NCI-H524 treated with DMSO at 0.1 percent for 48 hours (cell line): Measurements from ENCODE around the gene PEX5.
A peak's percentile ranks its signal among the peaks of the same experiment; 100 is the strongest.
"Not testable (repeated sequence)": the region's sequence is repeated elsewhere in the genome, so short reads cannot be mapped to it uniquely, and the experiment has no call there.

Experiments
- DNase-seq: peaks from one replicate; lab custom pipeline; 2025; lab: John Stamatoyannopoulos, UW

PEX5 gene

GRCh38 chr12:7160183-7160582 lies 29.3 kb upstream of the PEX5 start:
- DNase-seq, result no peak

GRCh38 chr12:7161327-7161726 lies 28.2 kb upstream of the PEX5 start:
- DNase-seq, result no peak

DNA sequence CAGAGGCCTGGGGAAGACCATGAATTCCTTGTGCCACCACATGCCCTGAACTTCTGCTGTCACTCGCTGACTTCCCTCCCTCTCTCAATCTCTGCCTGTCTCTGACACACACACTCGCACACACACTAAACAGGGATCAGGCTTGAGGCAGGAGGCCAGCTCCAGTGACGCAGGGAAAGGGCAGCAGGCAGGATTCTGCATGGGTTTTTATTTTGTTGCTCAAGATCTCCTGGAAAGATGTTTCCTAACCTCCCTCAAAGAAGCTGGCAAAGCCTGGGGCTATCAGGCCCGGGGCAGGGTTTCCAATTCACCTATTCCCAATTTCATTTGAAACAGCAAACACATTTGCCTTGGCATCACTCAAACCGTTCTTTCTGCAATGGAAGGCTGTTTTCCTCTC lies 27.7 kb upstream of the PEX5 start:
- DNase-seq, result no peak

GRCh38 chr12:7162691-7163114 lies 26.8 kb upstream of the PEX5 start:
- no peak for DNase-seq

- no peak for DNase-seq
These were observed 19.5 kb upstream of the PEX5 start for GRCh38 chr12:7169951-7170350.

GRCh38 chr12:7171854-7172253 lies 17.6 kb upstream of the PEX5 start:
- DNase-seq, result no peak

GRCh38 chr12:7175493-7175892 lies 14.0 kb upstream of the PEX5 start:
- DNase-seq, result no peak

GRCh38 chr12:7176595-7176994 lies 12.9 kb upstream of the PEX5 start:
- no peak for DNase-seq

DNA sequence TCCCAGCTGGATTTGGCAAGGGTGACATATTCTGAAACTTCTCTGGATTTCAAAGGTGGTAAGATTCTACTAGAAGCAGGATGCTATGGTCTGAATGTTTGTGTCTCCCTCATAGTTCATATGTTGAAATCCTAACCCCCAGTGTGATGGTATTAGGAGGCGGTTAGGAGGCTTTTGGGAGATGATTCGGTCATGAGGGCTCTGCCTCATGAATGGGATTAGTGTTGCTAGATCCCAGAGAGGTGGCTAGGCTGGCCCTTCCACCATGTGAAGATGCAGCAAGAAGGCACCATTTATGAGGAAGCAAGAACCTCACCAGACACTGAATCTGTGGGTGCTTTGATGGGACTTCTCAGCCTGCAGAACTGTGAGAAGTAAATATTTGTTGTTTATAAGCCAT lies 11.0 kb upstream of the PEX5 start:
- no peak for DNase-seq

GRCh38 chr12:7180685-7181084 lies 8.8 kb upstream of the PEX5 start:
- DNase-seq, result no peak

DNA sequence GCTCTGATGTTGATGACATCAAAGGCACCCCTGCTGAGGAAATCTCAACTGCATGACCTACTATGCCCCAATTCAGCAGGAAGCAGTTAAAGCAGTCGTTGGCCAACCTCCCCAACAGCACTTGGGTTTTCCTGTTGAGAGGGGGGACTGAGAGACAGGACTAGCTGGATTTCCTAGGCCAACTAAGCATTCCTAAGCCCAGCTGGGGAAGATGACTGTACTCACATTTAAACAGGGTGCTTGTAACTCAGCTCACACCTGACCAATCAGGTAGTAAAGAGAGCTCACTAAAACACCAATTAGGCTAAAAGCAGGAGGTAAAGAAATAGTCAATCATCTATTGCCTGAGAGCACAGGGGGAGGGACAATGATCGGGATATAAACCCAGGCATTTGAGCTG lies 3.4 kb upstream of the PEX5 start:
- DNase-seq, result not testable (repeated sequence)

- peak; percentile 1 for DNase-seq
These were observed 706 bp upstream of the PEX5 start for GRCh38 chr12:7188562-7189397.

- no peak for DNase-seq
These were observed 976 bp downstream of the PEX5 start for GRCh38 chr12:7190268-7191055.

DNA sequence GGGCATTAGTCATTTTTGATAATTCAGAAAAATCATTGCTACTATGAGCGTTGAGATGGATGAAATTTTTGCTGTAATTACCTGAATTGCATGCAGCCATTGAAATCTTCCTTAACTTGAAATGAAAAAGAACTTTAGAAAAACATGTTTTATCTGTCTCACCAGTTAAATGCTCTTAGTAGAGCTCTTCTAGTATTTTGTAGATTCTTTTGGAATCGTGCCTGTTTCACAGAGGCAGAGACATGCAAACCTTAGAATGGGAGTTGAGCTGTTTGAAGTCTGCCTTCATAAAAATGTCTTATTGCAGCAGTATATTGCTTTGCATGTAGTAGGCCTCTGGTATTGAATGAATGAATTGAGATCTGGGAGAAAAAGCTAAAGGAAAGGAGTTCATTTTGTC lies 4.2 kb downstream of the PEX5 start:
- DNase-seq, result no peak

GRCh38 chr12:7197841-7198240 lies 8.4 kb downstream of the PEX5 start:
- no peak for DNase-seq

- no peak for DNase-seq
These were observed 13.6 kb downstream of the PEX5 start for GRCh38 chr12:7203109-7203508.

DNA sequence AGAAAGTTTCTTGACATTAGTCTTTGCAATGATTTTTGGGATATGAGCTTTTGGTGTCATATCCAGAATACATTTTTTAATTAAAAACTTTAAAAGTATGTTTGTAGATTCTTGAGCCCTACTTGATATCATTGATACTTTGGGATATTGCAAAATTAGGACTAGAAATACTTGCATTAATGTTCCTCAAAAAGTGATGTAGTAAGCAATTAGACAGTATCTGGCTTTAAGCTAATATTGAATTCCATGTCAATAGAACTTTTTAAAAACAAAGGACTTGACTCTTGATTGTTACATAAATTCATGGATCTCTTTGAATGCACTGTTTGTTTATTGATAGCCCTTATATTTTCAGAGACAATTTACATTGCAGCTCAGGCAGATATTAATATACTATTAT lies 15.6 kb downstream of the PEX5 start:
- no peak for DNase-seq

DNA sequence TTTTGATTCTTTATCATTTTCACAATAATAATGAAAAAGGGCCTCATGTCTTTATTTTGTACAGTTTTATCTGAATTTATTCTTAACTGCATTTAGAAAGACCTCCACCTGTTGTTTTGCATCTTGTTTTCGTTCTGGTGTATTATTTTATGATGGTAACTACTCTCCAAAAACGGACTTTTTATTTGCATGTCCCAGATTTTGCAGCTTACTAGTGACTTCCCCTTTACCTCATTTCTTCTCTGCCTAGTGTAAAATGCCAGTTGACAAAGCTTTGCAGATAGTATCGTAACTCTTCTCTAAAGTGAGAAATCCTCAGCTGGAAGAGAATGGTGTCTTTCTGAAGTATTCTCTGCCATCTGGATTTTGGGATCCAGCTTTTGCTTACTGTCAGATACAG lies 17.2 kb downstream of the PEX5 start:
- DNase-seq, result no peak

DNA sequence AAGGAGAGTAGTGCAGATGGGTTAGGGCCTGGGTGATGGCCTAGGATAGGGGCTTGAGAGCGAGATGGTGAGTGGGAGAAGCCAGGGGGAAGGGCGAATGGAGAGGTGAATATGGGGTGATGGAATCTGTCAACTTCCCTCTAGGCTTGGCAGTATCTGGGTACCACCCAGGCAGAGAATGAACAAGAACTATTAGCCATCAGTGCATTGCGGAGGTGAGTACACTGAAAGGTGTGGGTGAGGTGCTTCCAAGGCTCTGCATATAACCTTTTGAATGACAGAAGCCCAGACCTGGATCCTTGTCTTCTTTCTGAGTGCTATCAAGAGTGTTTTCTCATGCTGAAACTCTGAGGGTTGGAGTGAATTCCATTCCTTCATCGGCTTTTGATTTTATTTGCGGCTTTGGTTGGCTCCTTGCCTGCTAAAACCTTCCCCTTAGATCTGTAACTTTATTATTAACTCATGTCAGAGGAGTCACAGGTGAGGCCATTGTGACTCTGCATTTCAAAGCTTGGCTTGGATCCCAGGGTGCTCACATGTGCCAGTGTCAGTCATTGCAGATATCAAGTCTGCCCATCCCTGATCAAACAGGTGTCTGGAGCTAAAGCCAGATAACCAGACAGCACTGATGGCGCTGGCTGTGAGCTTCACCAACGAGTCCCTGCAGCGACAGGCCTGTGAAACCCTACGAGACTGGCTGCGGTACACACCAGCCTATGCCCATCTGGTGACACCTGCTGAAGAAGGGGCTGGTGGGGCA lies 18.6 kb downstream of the PEX5 start:
- DNase-seq, result no peak

DNA sequence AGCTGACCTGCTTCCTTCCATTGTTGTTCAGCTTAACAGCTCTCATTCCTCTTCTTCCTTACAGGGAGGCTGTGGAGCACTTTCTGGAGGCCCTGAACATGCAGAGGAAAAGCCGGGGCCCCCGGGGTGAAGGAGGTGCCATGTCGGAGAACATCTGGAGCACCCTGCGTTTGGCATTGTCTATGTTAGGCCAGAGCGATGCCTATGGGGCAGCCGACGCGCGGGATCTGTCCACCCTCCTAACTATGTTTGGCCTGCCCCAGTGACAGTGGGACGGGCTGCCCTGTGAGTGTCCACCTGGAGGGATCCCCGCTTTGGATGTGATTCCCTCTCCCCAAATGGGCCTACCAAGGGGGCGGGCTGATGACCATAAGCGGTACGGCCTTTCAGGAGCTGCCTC lies 20.5 kb downstream of the PEX5 start:
- no peak for DNase-seq

DNA sequence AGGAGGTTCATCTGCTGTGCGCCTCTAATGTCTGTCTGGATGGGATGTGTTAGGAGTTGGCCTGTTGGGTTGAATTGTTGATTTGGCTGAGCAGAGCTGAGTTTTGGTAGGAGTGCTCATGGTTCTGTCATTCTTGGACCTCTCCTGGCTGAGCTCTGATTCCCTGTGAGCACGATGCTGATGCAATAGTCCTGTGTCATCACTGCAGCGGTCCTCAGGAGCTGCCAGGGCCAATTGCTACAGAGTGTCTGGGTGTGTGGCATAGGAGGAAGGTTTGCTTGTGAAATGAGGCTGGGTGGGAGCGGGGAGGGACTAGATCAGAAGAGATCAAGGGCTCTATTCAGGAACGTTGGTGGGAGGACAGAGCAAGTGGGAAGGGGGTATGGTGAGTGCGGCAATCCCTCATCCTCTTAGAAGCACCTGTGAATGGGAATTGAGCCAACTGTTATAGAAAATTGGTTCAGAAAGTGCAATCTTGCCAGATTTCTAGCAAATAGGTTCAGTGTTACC lies 21.2 kb downstream of the PEX5 start:
- DNase-seq, result no peak

DNA sequence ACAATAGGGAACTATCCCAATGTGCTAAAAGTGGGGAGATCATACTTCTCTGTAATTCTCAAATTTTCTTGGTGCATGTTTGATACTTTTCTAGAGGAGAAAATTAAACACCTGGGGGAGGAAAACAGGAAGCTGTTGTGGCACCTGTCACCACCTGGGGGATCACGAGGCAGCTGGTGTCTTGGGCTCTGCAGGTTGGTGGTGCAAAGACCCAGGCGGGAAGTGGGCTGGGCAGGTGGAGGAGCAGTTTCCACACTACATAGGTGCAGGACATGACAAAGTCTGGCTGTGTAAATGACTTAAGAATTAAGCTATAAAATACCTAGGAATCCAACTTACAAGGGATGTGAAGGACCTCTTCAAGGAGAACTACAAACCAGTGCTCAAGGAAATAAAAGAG lies 23.2 kb downstream of the PEX5 start:
- DNase-seq, result no peak
